Naive thymus-derived CD4-positive, alpha-beta T cell (primary cell): Measurements from ENCODE around the gene CDC42EP3. TPM values are rescaled to one million over a fixed set of nuclear protein-coding genes. Genes with fewer than 3 reads are reported as not detected.

Source experiments
- ATAC-seq: fragments of 150-1000 bp; cut with Tn5 transposase; 2 replicates; pipeline ENCODE4 v1.10.0; 2021; ENCODE audit warnings: mild to moderate bottlenecking, moderate library complexity
- CTCF ChIA-PET: fragments of 350-600 bp; sonication (Branson Sonifier 250); formaldehyde crosslinking; loops from one replicate; lab custom pipeline; 2021; ENCODE audit warnings: antibody characterized with exemption; lab: Charles Lee
- POLR2A ChIA-PET: fragments of 350-600 bp; sonication (Branson Sonifier 250); formaldehyde crosslinking; loops from one replicate; lab custom pipeline; 2021; ENCODE audit warnings: antibody characterized with exemption, inconsistent platforms; lab: Charles Lee
- DNase-seq, 9 donors: peaks; one replicate each; pipeline versions ENCODE4 v3.0.0 to v3.0.0-alpha.2; 2020 to 2022; ENCODE audit warnings: mixed read lengths in 1 of 9
- H3K27ac ChIP-seq: one replicate; pipeline ENCODE4 v1.7.0; 2013; ENCODE audit warnings: mild to moderate bottlenecking, low read depth, low read length, moderate library complexity
- H3K27me3 ChIP-seq, 2 donors: one replicate each; pipeline ENCODE4 v1.7.0; 2013; ENCODE audit warnings: low read length in 2 of 2, mild to moderate bottlenecking in 2 of 2, moderate library complexity in 2 of 2; ENCODE audit not compliant: control insufficient read depth in 2 of 2, insufficient read depth in 2 of 2
- H3K36me3 ChIP-seq, 3 experiments: 1 replicate in 2 of 3; 2 replicates in 1 of 3; pipeline ENCODE4 v1.7.0; 2013; ENCODE audit warnings: low read length in 3 of 3, mild to moderate bottlenecking in 3 of 3, moderate library complexity in 1 of 3; ENCODE audit not compliant: insufficient read depth in 3 of 3, control insufficient read depth in 2 of 3
- H3K4me1 ChIP-seq, 2 donors: one replicate each; pipeline ENCODE4 v1.7.0; 2013; ENCODE audit warnings: low read length in 2 of 2, mild to moderate bottlenecking in 2 of 2, moderate library complexity in 1 of 2; ENCODE audit not compliant: control insufficient read depth in 2 of 2, insufficient read depth in 2 of 2
- H3K4me3 ChIP-seq: 2 replicates; pipeline ENCODE4 v1.7.0; 2013; ENCODE audit warnings: mild to moderate bottlenecking, low read length
- H3K9me3 ChIP-seq, 3 experiments: 1 replicate in 2 of 3; 2 replicates in 1 of 3; pipeline ENCODE4 v1.7.0; 2013; ENCODE audit warnings: low read length in 3 of 3; ENCODE audit not compliant: control insufficient read depth in 2 of 3
- H3K27ac Mint-ChIP-seq, 9 donors: one replicate each; pipeline ENCODE4 v1.8.0; 2020 to 2022; ENCODE audit warnings: mixed read lengths in 9 of 9, mild to moderate bottlenecking in 8 of 9, moderate library complexity in 5 of 9, inconsistent platforms in 2 of 9
- H3K27me3 Mint-ChIP-seq, 5 donors: one replicate each; pipeline ENCODE4 v1.8.0; 2021 to 2022; ENCODE audit warnings: mixed read lengths in 5 of 5, mild to moderate bottlenecking in 1 of 5
- H3K36me3 Mint-ChIP-seq, 5 donors: one replicate each; pipeline ENCODE4 v1.8.0; 2020 to 2022; ENCODE audit warnings: mixed read lengths in 5 of 5, mild to moderate bottlenecking in 3 of 5, inconsistent platforms in 1 of 5
- H3K4me1 Mint-ChIP-seq, 7 donors: one replicate each; pipeline ENCODE4 v1.8.0; 2020 to 2022; ENCODE audit warnings: mixed read lengths in 7 of 7, mild to moderate bottlenecking in 3 of 7, inconsistent platforms in 1 of 7
- H3K4me3 Mint-ChIP-seq, 10 donors: one replicate each; pipeline ENCODE4 v1.8.0; 2020 to 2022; ENCODE audit warnings: mild to moderate bottlenecking in 10 of 10, mixed read lengths in 10 of 10, moderate library complexity in 6 of 10, inconsistent platforms in 2 of 10
- H3K9me3 Mint-ChIP-seq, 11 donors: one replicate each; pipeline ENCODE4 v1.8.0; 2020 to 2022; ENCODE audit warnings: mixed read lengths in 11 of 11, mild to moderate bottlenecking in 4 of 11, inconsistent platforms in 1 of 11, moderate library complexity in 1 of 11
- intact Hi-C, 2 donors: fragments of 100-400 bp; cut with micrococcal nuclease; formaldehyde crosslinking; loops; one replicate each; pipeline ENCODE4 v1.15.1; 2023
- polyA plus RNA-seq, 2 donors: library from polyadenylated mRNA; unstranded; fragments of 300-500 nt; fragmentation: Illumina TruSeq; gene quantifications; one replicate each; pipeline ENCODE4 v1.2.3, GENCODE V29; 2021
- total RNA-seq, 6 experiments: library from RNA in 5 of 6; stranded (reverse) in 5 of 6; gene quantifications; 1 replicate in 5 of 6; 2 replicates in 1 of 6; pipeline ENCODE4 v1.2.3 and lab custom pipeline; 2021 to 2026

CDC42EP3 gene
- total and polyA plus RNA-seq, 7 experiments from 2014 or later: 15.9 to 96.3 (median 17.8) TPM

- POLR2A ChIA-PET: interaction anchor here (0.8 kb wide), 1 partner anchor 9 kb away, joined by 3 read pairs; no protein-coding TSS in a partner anchor
- Histone ChIP-seq H3K27ac (no peak overlapping the region), H3K9me3 (no peaks in the 10 kb centered on the region), H3K36me3 (no peaks in the 10 kb centered on the region), H3K27me3 (no peaks in the 10 kb centered on the region), H3K4me3 (no peak overlapping the region), H3K4me1 (peaks cover 59 to 87% of the 10 kb centered on the region in 2 donors)
- peaks cover 55 to 97% (median 83%) of the 10 kb centered on the region in 7 donors for H3K4me1 Mint-ChIP-seq
- H3K27ac Mint-ChIP-seq: peak overlapping the region; percentile 21 to 94 (median 72)
- CTCF ChIA-PET: interaction anchor here (0.7 kb wide), 1 partner anchor 117 kb away, joined by 3 read pairs; no protein-coding TSS in a partner anchor
- intact Hi-C loops: no loop called here
- H3K27me3 Mint-ChIP-seq: no peaks in the 10 kb centered on the region
- peak overlapping the region in 6 of 10 donors; percentile 8 to 32 (median 20) for H3K4me3 Mint-ChIP-seq
- DNase-seq (no peak), ATAC-seq (no peak)
- peaks cover 3 to 28% (median 12%) of the 10 kb centered on the region in 5 donors for H3K36me3 Mint-ChIP-seq
- H3K9me3 Mint-ChIP-seq: peaks cover 0 to 6% (median 2%) of the 10 kb centered on the region in 11 donors
Measured at GRCh38 chr2:37653093-37653492, 18.3 kb downstream of the CDC42EP3 start.

GRCh38 chr2:37652199-37652640, 19.2 kb downstream of the CDC42EP3 start:
- intact Hi-C loops: no loop called here
- ChIA-PET CTCF (interaction anchor here (0.6 kb wide), 1 partner anchor 429 kb away, joined by 3 read pairs; no protein-coding TSS in a partner anchor), POLR2A (interaction anchor here (0.8 kb wide), 1 partner anchor 9 kb away, joined by 3 read pairs; no protein-coding TSS in a partner anchor)
- peaks cover 0 to 14% (median 3%) of the 10 kb centered on the region in 11 donors for H3K9me3 Mint-ChIP-seq
- Histone ChIP-seq H3K27me3 (no peaks in the 10 kb centered on the region), H3K4me1 (peaks cover 59 to 87% of the 10 kb centered on the region in 2 donors), H3K27ac (no peak overlapping the region), H3K4me3 (no peak overlapping the region), H3K36me3 (no peaks in the 10 kb centered on the region), H3K9me3 (no peaks in the 10 kb centered on the region)
- no peak for ATAC-seq
- H3K36me3 Mint-ChIP-seq: peaks cover 3 to 37% (median 21%) of the 10 kb centered on the region in 5 donors
- H3K27me3 Mint-ChIP-seq: no peaks in the 10 kb centered on the region
- H3K4me1 Mint-ChIP-seq: peaks cover 60 to 97% (median 84%) of the 10 kb centered on the region in 7 donors
- no peak for DNase-seq
- peak overlapping the region in 1 of 10 donors; percentile 7 for H3K4me3 Mint-ChIP-seq
- peak overlapping the region in 8 of 9 donors; percentile 3 to 94 (median 74) for H3K27ac Mint-ChIP-seq

GRCh38 chr2:37650548-37651093, 20.8 kb downstream of the CDC42EP3 start:
- H3K36me3 ChIP-seq: peaks cover 0 to 7% (median 6%) of the 10 kb centered on the region in 3 experiments
- no peak overlapping the region for H3K4me3 ChIP-seq
- H3K27ac ChIP-seq: no peak overlapping the region
- ChIA-PET POLR2A (interaction anchor here (0.6 to 1.6 kb wide), 5 partner anchors 17 to 430 kb away, joined by 3 to 4 read pairs (median 3); no protein-coding TSS in a partner anchor), CTCF (no interaction called here)
- H3K27me3 Mint-ChIP-seq: no peaks in the 10 kb centered on the region
- H3K9me3 ChIP-seq: no peaks in the 10 kb centered on the region
- peaks cover 66 to 98% (median 83%) of the 10 kb centered on the region in 7 donors for H3K4me1 Mint-ChIP-seq
- H3K4me3 Mint-ChIP-seq: peak overlapping the region in 1 of 10 donors; percentile 30
- peaks cover 0 to 15% (median 3%) of the 10 kb centered on the region in 11 donors for H3K9me3 Mint-ChIP-seq
- peaks cover 48 to 90% of the 10 kb centered on the region in 2 donors for H3K4me1 ChIP-seq
- H3K36me3 Mint-ChIP-seq: peaks cover 3 to 42% (median 27%) of the 10 kb centered on the region in 5 donors
- DNase-seq: no peak
- intact Hi-C loops: no loop called here
- H3K27ac Mint-ChIP-seq: peak overlapping the region in 6 of 9 donors; percentile 16 to 94 (median 65)
- H3K27me3 ChIP-seq: no peaks in the 10 kb centered on the region
- no peak for ATAC-seq

GRCh38 chr2:37649518-37649917, 21.9 kb downstream of the CDC42EP3 start:
- peaks cover 41 to 91% of the 10 kb centered on the region in 2 donors for H3K4me1 ChIP-seq
- no peak overlapping the region for H3K4me3 Mint-ChIP-seq
- peaks cover 0 to 7% (median 6%) of the 10 kb centered on the region in 3 experiments for H3K36me3 ChIP-seq
- no peaks in the 10 kb centered on the region for H3K27me3 ChIP-seq
- ATAC-seq: no peak
- H3K4me1 Mint-ChIP-seq: peaks cover 63 to 95% (median 79%) of the 10 kb centered on the region in 7 donors
- peaks cover 0 to 15% (median 3%) of the 10 kb centered on the region in 11 donors for H3K9me3 Mint-ChIP-seq
- no peak overlapping the region for H3K27ac ChIP-seq
- peaks cover 3 to 49% (median 34%) of the 10 kb centered on the region in 5 donors for H3K36me3 Mint-ChIP-seq
- H3K27me3 Mint-ChIP-seq: no peaks in the 10 kb centered on the region
- intact Hi-C loops: loop anchor here in 1 of 2 donors (2.0 kb wide), 1 partner anchor 23 kb away; no protein-coding TSS in a partner anchor
- H3K4me3 ChIP-seq: no peak overlapping the region
- no peak for DNase-seq
- ChIA-PET POLR2A (interaction anchor here (0.9 to 1.6 kb wide), 7 partner anchors 13 to 82 kb away, joined by 3 to 8 read pairs (median 3); no protein-coding TSS in a partner anchor), CTCF (no interaction called here)
- H3K9me3 ChIP-seq: no peaks in the 10 kb centered on the region
- peak overlapping the region in 4 of 9 donors; percentile 16 to 94 (median 66) for H3K27ac Mint-ChIP-seq

GRCh38 chr2:37648331-37649011, 23.0 kb downstream of the CDC42EP3 start:
- ChIA-PET CTCF (interaction anchor here (1.1 kb wide), 2 partner anchors 21 to 242 kb away, joined by 3 read pairs; no protein-coding TSS in a partner anchor), POLR2A (interaction anchor here (0.6 to 1.4 kb wide), 11 partner anchors 10 to 104 kb away, joined by 3 to 8 read pairs (median 3); no protein-coding TSS in a partner anchor)
- intact Hi-C loops: loop anchor here in 1 of 2 donors (1.0 to 2.0 kb wide), 3 partner anchors 8 to 234 kb away; no protein-coding TSS in a partner anchor
- Mint-ChIP-seq H3K9me3 (peaks cover 0 to 17% (median 4%) of the 10 kb centered on the region in 11 donors), H3K27me3 (no peaks in the 10 kb centered on the region), H3K4me3 (peak overlapping the region; percentile 17 to 79 (median 65)), H3K27ac (peak overlapping the region; percentile 77 to 95 (median 90)), H3K36me3 (peaks cover 10 to 55% (median 43%) of the 10 kb centered on the region in 5 donors), H3K4me1 (peaks cover 62 to 95% (median 79%) of the 10 kb centered on the region in 7 donors)
- peak overlapping the region; percentile 9 for H3K4me3 ChIP-seq
- H3K4me1 ChIP-seq: peaks cover 40 to 91% of the 10 kb centered on the region in 2 donors
- ATAC-seq: peak; percentile 88
- H3K9me3 ChIP-seq: no peaks in the 10 kb centered on the region
- H3K36me3 ChIP-seq: peaks cover 0 to 10% (median 7%) of the 10 kb centered on the region in 3 experiments
- no peak overlapping the region for H3K27ac ChIP-seq
- no peak for DNase-seq
- H3K27me3 ChIP-seq: no peaks in the 10 kb centered on the region

- Mint-ChIP-seq H3K27ac (peak overlapping the region; percentile 77 to 95 (median 90)), H3K4me1 (peaks cover 64 to 95% (median 79%) of the 10 kb centered on the region in 7 donors), H3K4me3 (peak overlapping the region; percentile 17 to 79 (median 65)), H3K36me3 (peaks cover 13 to 60% (median 48%) of the 10 kb centered on the region in 5 donors), H3K9me3 (peaks cover 0 to 19% (median 4%) of the 10 kb centered on the region in 11 donors), H3K27me3 (no peaks in the 10 kb centered on the region)
- Histone ChIP-seq H3K27ac (no peak overlapping the region), H3K4me3 (peak overlapping the region; percentile 9), H3K27me3 (no peaks in the 10 kb centered on the region), H3K36me3 (peaks cover 0 to 10% (median 7%) of the 10 kb centered on the region in 3 experiments), H3K9me3 (no peaks in the 10 kb centered on the region), H3K4me1 (peaks cover 43 to 91% of the 10 kb centered on the region in 2 donors)
- ATAC-seq (no peak), DNase-seq (no peak)
- intact Hi-C loops: loop anchor here in 1 of 2 donors (1.0 to 2.0 kb wide), 3 partner anchors 8 to 234 kb away; no protein-coding TSS in a partner anchor
- ChIA-PET POLR2A (interaction anchor here (0.6 to 1.4 kb wide), 8 partner anchors 9 to 104 kb away, joined by 3 to 6 read pairs (median 4); no protein-coding TSS in a partner anchor), CTCF (interaction anchor here (1.1 kb wide), 2 partner anchors 20 to 243 kb away, joined by 3 read pairs; no protein-coding TSS in a partner anchor)
Measured at GRCh38 chr2:37647971-37648330, 23.5 kb downstream of the CDC42EP3 start.
